ENCODE results near the gene ZNF500.

The ZNF500 gene

DNA sequence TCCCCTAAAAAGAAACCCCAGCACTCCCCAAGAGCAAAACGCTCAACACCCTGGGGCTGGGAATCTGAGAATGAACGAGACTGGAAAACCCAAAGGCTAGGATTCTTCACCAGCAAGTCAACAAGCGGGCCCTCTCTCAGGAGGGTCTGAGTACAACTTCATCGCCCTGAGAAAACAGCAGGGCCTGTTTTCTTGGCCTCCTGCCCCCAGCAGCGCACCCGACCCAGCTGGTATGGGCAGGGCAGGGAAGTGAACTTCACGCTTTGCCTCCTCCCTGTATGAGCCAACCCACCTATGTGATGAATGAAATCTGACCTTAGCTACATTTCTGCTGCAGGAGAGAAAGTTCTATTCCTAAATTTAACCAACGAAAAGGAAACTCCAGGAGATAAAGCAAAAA is 62.5 kb downstream of the ZNF500 start:
- DNase-seq (ENCODE audit: low read depth): no peak

DNA sequence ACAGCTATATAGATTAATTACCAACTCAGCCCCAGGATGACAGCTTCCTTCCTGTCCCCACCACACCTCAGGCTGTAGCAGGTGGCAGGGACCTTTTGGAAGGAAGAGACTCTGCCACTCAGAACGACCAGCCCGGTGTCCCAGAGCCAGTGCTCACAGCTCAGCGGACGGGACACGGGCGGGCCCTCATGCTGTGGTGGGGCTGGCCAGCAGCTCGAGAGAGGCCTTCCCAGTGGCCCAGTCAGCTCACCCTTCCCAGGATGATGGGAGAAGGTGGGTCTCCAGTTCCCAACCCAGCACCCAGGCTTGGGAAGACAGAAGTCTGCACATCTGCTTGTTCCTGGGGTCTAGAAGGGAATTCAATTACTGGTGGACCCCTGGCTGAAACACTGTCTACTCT is 63.1 kb downstream of the ZNF500 start:
- no peak for DNase-seq (ENCODE audit: low read depth)

DNA sequence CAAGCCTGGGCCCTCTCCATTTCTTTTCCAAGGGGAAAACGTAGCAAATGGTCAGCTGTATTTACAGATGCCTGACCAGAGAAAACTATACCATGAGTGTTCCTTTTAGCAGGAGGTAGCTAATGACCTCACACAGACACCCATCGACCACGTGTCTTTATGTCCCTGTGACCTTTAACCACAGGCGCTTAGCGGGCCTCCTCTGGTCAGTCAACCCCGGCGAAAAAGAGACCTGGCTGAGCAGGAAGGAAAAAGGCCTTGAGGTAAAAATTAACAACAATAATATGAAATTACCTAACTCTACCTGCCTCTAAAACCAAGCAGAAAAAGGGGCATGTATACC is 64.5 kb downstream of the ZNF500 start:
- DNase-seq (ENCODE audit: low read depth): no peak

DNA sequence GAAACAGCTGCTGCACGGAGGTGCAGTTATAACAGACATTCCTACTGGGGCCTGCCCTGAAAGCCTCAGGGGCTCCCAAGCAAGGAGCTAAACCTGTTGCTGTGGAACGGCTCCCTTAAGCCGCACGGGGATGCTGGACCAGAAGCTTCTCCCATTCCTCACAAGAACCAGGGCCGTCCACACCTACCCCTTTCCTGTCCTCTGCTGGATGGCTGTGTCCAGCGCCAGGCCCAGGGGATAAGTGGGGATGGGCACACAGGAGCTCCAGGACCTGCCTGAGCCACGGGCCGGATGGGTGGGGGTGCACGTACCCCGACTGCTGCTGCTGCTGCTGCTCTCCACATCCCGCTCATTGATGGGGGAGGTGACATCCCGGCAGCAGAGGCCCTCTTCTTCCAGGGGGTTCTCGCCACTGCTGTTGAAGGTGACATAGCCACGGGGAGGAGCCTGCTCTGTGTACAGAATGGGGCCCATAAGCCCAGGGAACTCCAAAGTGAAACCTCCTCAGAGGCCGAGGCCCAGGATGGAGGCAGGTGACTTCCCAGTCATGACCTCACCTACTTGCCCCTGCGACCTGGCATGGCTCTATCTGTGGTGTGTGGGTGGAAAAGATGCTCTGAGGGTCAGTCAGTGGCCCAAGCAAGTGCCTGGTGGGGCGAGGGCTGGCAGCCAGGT is 65.0 kb downstream of the ZNF500 start:
- no peak for DNase-seq (ENCODE audit: low read depth)

GRCh38 chr16:4700997-4701743 is 65.8 kb downstream of the ZNF500 start:
- no peak for DNase-seq (ENCODE audit: low read depth)

GRCh38 chr16:4700380-4700996 is 66.5 kb downstream of the ZNF500 start:
- no peak for DNase-seq (ENCODE audit: low read depth)

DNA sequence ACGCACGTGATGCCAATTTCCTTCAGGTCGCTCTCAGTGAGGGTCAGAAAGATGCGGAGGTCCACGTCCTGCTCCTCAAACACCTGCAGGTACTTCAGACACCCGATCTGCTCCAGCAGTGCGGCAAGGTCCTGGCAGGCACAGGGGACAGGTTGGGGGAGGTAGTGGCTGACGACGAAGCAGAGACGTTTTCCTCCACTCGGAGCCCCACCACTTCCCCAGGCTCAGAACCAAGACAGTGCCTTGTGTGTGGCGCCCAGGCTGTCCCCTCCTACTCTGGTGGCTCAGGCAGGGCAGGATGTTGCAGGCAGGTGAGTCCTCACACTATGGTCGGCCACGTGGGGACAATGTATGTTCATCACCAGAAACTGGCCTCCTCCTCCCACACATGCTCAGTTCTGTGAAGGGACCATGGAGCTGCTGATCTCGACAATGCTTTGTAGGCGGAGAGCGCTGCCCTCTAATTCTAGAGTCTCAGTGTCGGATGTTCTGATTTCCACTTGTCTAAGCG is 67.9 kb downstream of the ZNF500 start:
- DNase-seq (ENCODE audit: low read depth): no peak

DNA sequence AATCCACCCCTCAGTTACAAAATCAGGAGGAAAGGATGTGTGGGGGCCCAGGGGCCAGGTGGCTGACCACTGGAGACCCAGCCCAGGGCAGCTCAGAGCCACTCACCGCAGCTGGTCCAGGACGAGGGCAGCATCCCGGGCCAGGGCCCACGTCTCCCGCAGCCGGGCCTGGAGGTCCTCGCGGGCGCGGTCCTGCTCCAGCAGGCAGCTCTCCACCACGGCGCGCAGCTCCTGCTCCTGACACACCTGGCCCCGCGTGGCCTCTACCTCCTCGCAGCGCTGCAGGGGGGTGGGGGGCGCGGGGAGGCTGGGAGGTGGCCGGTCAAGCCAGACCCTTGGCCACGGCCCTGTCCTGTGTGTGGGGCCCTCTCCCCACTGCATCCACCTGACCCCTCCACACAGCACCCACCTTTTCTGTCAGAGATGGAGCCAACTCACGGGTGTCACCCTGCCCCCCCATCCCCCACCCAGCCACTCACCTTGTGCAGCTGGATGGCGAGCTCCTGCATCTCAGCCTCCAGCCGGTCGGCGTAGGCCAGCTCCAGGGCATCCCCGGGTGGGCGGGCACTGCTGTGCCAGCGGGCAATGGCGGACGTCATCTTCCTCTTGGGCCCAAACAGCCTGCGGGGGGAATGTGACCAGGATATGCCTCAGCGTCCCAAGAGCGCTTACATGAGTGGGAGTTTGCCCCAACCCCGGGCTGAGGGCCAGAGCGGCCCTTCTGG is 68.5 kb downstream of the ZNF500 start:
- DNase-seq (ENCODE audit: low read depth): no peak

Data from stimulated activated CD8-positive, alpha-beta memory T cell treated with anti-CD3 and anti-CD28 coated beads, Interleukin-12 subunit alpha, Interleukin-12 subunit beta, amount 100 ng/mL, for 4 hours (primary cell).